PC-9 (cell line): Measurements from ENCODE around the gene MLN.

Source experiments
- EZH2 ChIP-seq: fragments of 200-600 bp; sonication (generic); IDR thresholded peaks from 2 replicates; pipeline ENCODE4 v1.8.0; 2017; ENCODE audit warnings: antibody characterized with exemption, low read depth
- TF ChIP-seq, protein P1 (sequence below): fragments of 200-600 bp; sonication (generic); conservative IDR thresholded peaks from 2 replicates; pipeline ENCODE4 v1.6.1; 2017; ENCODE audit warnings: mixed run types, antibody characterized with exemption, mild to moderate bottlenecking, moderate library complexity

- TF ChIP-seq, protein P1, sequence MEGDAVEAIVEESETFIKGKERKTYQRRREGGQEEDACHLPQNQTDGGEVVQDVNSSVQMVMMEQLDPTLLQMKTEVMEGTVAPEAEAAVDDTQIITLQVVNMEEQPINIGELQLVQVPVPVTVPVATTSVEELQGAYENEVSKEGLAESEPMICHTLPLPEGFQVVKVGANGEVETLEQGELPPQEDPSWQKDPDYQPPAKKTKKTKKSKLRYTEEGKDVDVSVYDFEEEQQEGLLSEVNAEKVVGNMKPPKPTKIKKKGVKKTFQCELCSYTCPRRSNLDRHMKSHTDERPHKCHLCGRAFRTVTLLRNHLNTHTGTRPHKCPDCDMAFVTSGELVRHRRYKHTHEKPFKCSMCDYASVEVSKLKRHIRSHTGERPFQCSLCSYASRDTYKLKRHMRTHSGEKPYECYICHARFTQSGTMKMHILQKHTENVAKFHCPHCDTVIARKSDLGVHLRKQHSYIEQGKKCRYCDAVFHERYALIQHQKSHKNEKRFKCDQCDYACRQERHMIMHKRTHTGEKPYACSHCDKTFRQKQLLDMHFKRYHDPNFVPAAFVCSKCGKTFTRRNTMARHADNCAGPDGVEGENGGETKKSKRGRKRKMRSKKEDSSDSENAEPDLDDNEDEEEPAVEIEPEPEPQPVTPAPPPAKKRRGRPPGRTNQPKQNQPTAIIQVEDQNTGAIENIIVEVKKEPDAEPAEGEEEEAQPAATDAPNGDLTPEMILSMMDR, result no peak
- no peak for TF ChIP-seq EZH2
These were observed 49.2 kb upstream of the MLN start for GRCh38 chr6:33853026-33853425.
